ENCODE measurements around the gene RPS6KA2. TPM values are rescaled to one million over a fixed set of nuclear protein-coding genes. Genes with fewer than 3 reads are reported as not detected.

Gene RPS6KA2
- total RNA-seq, 1 experiment from 2014 or later = 7.2 TPM

- Histone ChIP-seq H4K20me1 (ENCODE audit: insufficient read depth, low read depth, low read length) (no peaks in the 10 kb centered on the region), H3K27me3 (ENCODE audit: low read length) (no peaks in the 10 kb centered on the region), H3K36me3 (ENCODE audit: insufficient read depth, low read length) (no peaks in the 10 kb centered on the region), H3K4me3 (ENCODE audit: low read length) (no peak overlapping the region), H3K27ac (ENCODE audit: low read length) (no peak overlapping the region), H3K79me2 (ENCODE audit: low read length) (no peaks in the 10 kb centered on the region), H3K9ac (ENCODE audit: low read length) (no peak overlapping the region), H2AFZ (ENCODE audit: low read length) (no peak overlapping the region), H3K9me3 (ENCODE audit: low read length) (no peaks in the 10 kb centered on the region), H3K4me1 (ENCODE audit: low read length) (peaks cover 8% of the 10 kb centered on the region), H3K4me2 (ENCODE audit: low read depth, low read length, poor library complexity, severe bottlenecking) (no peak overlapping the region), H3K9me2 (replicated peaks; ENCODE audit: insufficient read depth, low read length) (no peaks in the 10 kb centered on the region)
- no peak for DNase-seq
Observed at GRCh38 chr6:166422201-166422940, 204.7 kb downstream of the RPS6KA2 start.

GRCh38 chr6:166420351-166420750 is 206.7 kb downstream of the RPS6KA2 start:
- no peak overlapping the region for H3K9ac ChIP-seq (ENCODE audit: low read length)
- H3K4me2 ChIP-seq (ENCODE audit: low read depth, low read length, poor library complexity, severe bottlenecking) = no peak overlapping the region
- H3K9me2 ChIP-seq (replicated peaks; ENCODE audit: insufficient read depth, low read length) = no peaks in the 10 kb centered on the region
- H3K79me2 ChIP-seq (ENCODE audit: low read length) = no peaks in the 10 kb centered on the region
- no peaks in the 10 kb centered on the region for H3K9me3 ChIP-seq (ENCODE audit: low read length)
- peaks cover 8% of the 10 kb centered on the region for H3K4me1 ChIP-seq (ENCODE audit: low read length)
- no peak overlapping the region for H3K4me3 ChIP-seq (ENCODE audit: low read length)
- H3K36me3 ChIP-seq (ENCODE audit: insufficient read depth, low read length) = no peaks in the 10 kb centered on the region; the same call in 1 of the 2 replicates
- DNase-seq = no peak
- H3K27ac ChIP-seq (ENCODE audit: low read length) = no peak overlapping the region
- H2AFZ ChIP-seq (ENCODE audit: low read length) = no peak overlapping the region
- H4K20me1 ChIP-seq (ENCODE audit: insufficient read depth, low read depth, low read length) = no peaks in the 10 kb centered on the region
- H3K27me3 ChIP-seq (ENCODE audit: low read length) = no peaks in the 10 kb centered on the region

GRCh38 chr6:166419717-166420116 is 207.3 kb downstream of the RPS6KA2 start:
- Histone ChIP-seq H3K9me3 (ENCODE audit: low read length) (no peaks in the 10 kb centered on the region), H3K9ac (ENCODE audit: low read length) (no peak overlapping the region), H4K20me1 (ENCODE audit: insufficient read depth, low read depth, low read length) (no peaks in the 10 kb centered on the region), H3K27ac (ENCODE audit: low read length) (no peak overlapping the region), H3K4me3 (ENCODE audit: low read length) (no peak overlapping the region), H2AFZ (ENCODE audit: low read length) (no peak overlapping the region), H3K4me2 (ENCODE audit: low read depth, low read length, poor library complexity, severe bottlenecking) (no peak overlapping the region), H3K36me3 (ENCODE audit: insufficient read depth, low read length) (no peaks in the 10 kb centered on the region; the same call in 1 of the 2 replicates), H3K4me1 (ENCODE audit: low read length) (peaks cover 8% of the 10 kb centered on the region), H3K79me2 (ENCODE audit: low read length) (no peaks in the 10 kb centered on the region), H3K27me3 (ENCODE audit: low read length) (no peaks in the 10 kb centered on the region), H3K9me2 (replicated peaks; ENCODE audit: insufficient read depth, low read length) (no peaks in the 10 kb centered on the region)
- no peak for DNase-seq

- Histone ChIP-seq H3K79me2 (ENCODE audit: low read length) (no peaks in the 10 kb centered on the region), H3K27me3 (ENCODE audit: low read length) (no peaks in the 10 kb centered on the region), H4K20me1 (ENCODE audit: insufficient read depth, low read depth, low read length) (no peaks in the 10 kb centered on the region), H3K27ac (ENCODE audit: low read length) (no peak overlapping the region), H3K36me3 (ENCODE audit: insufficient read depth, low read length) (no peaks in the 10 kb centered on the region; the same call in 1 of the 2 replicates), H3K4me1 (ENCODE audit: low read length) (peaks cover 8% of the 10 kb centered on the region), H3K9ac (ENCODE audit: low read length) (no peak overlapping the region), H2AFZ (ENCODE audit: low read length) (no peak overlapping the region), H3K4me3 (ENCODE audit: low read length) (no peak overlapping the region), H3K9me2 (replicated peaks; ENCODE audit: insufficient read depth, low read length) (no peaks in the 10 kb centered on the region), H3K4me2 (ENCODE audit: low read depth, low read length, poor library complexity, severe bottlenecking) (no peak overlapping the region), H3K9me3 (ENCODE audit: low read length) (no peaks in the 10 kb centered on the region)
- DNase-seq = no peak
Observed at GRCh38 chr6:166419286-166419685, 207.8 kb downstream of the RPS6KA2 start.

GRCh38 chr6:166418691-166419143 is 208.3 kb downstream of the RPS6KA2 start:
- Histone ChIP-seq H3K9ac (ENCODE audit: low read length) (no peak overlapping the region), H4K20me1 (ENCODE audit: insufficient read depth, low read depth, low read length) (no peaks in the 10 kb centered on the region), H3K9me2 (replicated peaks; ENCODE audit: insufficient read depth, low read length) (no peaks in the 10 kb centered on the region), H2AFZ (ENCODE audit: low read length) (no peak overlapping the region), H3K27ac (ENCODE audit: low read length) (no peak overlapping the region), H3K4me2 (ENCODE audit: low read depth, low read length, poor library complexity, severe bottlenecking) (no peak overlapping the region), H3K4me1 (ENCODE audit: low read length) (peaks cover 8% of the 10 kb centered on the region), H3K4me3 (ENCODE audit: low read length) (no peak overlapping the region), H3K27me3 (ENCODE audit: low read length) (no peaks in the 10 kb centered on the region), H3K9me3 (ENCODE audit: low read length) (no peaks in the 10 kb centered on the region), H3K79me2 (ENCODE audit: low read length) (no peaks in the 10 kb centered on the region), H3K36me3 (ENCODE audit: insufficient read depth, low read length) (no peaks in the 10 kb centered on the region; the same call in 1 of the 2 replicates)
- DNase-seq = no peak

GRCh38 chr6:166417285-166417691 is 209.8 kb downstream of the RPS6KA2 start:
- no peak for DNase-seq

GRCh38 chr6:166415833-166416347 is 211.2 kb downstream of the RPS6KA2 start:
- H3K27me3 ChIP-seq (ENCODE audit: low read length) = no peaks in the 10 kb centered on the region
- H3K9ac ChIP-seq (ENCODE audit: low read length) = no peak overlapping the region
- H4K20me1 ChIP-seq (ENCODE audit: insufficient read depth, low read depth, low read length) = no peaks in the 10 kb centered on the region
- no peak for DNase-seq
- no peak overlapping the region for H3K4me3 ChIP-seq (ENCODE audit: low read length)
- peaks cover 1% of the 10 kb centered on the region; the same call in 1 of the 2 replicates for H3K4me1 ChIP-seq (ENCODE audit: low read length)
- no peaks in the 10 kb centered on the region for H3K9me3 ChIP-seq (ENCODE audit: low read length)
- H3K4me2 ChIP-seq (ENCODE audit: low read depth, low read length, poor library complexity, severe bottlenecking) = no peak overlapping the region
- H3K79me2 ChIP-seq (ENCODE audit: low read length) = no peaks in the 10 kb centered on the region
- no peak overlapping the region for H3K27ac ChIP-seq (ENCODE audit: low read length)
- no peaks in the 10 kb centered on the region for H3K9me2 ChIP-seq (replicated peaks; ENCODE audit: insufficient read depth, low read length)
- no peak overlapping the region for H2AFZ ChIP-seq (ENCODE audit: low read length)
- no peaks in the 10 kb centered on the region; the same call in 1 of the 2 replicates for H3K36me3 ChIP-seq (ENCODE audit: insufficient read depth, low read length)

More at GRCh38 chr6:166417285-166417691, 209.8 kb downstream of the RPS6KA2 start:
- H3K9me2 ChIP-seq (replicated peaks; ENCODE audit: insufficient read depth, low read length) = no peaks in the 10 kb centered on the region
- H3K36me3 ChIP-seq (ENCODE audit: insufficient read depth, low read length) = no peaks in the 10 kb centered on the region; the same call in 1 of the 2 replicates
- H3K9ac ChIP-seq (ENCODE audit: low read length) = no peak overlapping the region
- no peaks in the 10 kb centered on the region for H4K20me1 ChIP-seq (ENCODE audit: insufficient read depth, low read depth, low read length)
- H3K4me3 ChIP-seq (ENCODE audit: low read length) = no peak overlapping the region
- peaks cover 8% of the 10 kb centered on the region for H3K4me1 ChIP-seq (ENCODE audit: low read length)
- H3K79me2 ChIP-seq (ENCODE audit: low read length) = no peaks in the 10 kb centered on the region
- no peaks in the 10 kb centered on the region for H3K9me3 ChIP-seq (ENCODE audit: low read length)
- no peak overlapping the region for H3K27ac ChIP-seq (ENCODE audit: low read length)
- no peaks in the 10 kb centered on the region for H3K27me3 ChIP-seq (ENCODE audit: low read length)
- H3K4me2 ChIP-seq (ENCODE audit: low read depth, low read length, poor library complexity, severe bottlenecking) = no peak overlapping the region
- H2AFZ ChIP-seq (ENCODE audit: low read length) = no peak overlapping the region

GRCh38 chr6:166415306-166415705 is 211.7 kb downstream of the RPS6KA2 start:
- Histone ChIP-seq H3K79me2 (ENCODE audit: low read length) (no peaks in the 10 kb centered on the region), H3K27me3 (ENCODE audit: low read length) (no peaks in the 10 kb centered on the region), H3K9ac (ENCODE audit: low read length) (no peak overlapping the region), H4K20me1 (ENCODE audit: insufficient read depth, low read depth, low read length) (no peaks in the 10 kb centered on the region), H3K27ac (ENCODE audit: low read length) (no peak overlapping the region), H3K36me3 (ENCODE audit: insufficient read depth, low read length) (no peaks in the 10 kb centered on the region; the same call in 1 of the 2 replicates), H3K9me2 (replicated peaks; ENCODE audit: insufficient read depth, low read length) (no peaks in the 10 kb centered on the region), H3K4me2 (ENCODE audit: low read depth, low read length, poor library complexity, severe bottlenecking) (no peak overlapping the region), H3K9me3 (ENCODE audit: low read length) (no peaks in the 10 kb centered on the region), H3K4me1 (ENCODE audit: low read length) (no peaks in the 10 kb centered on the region), H3K4me3 (ENCODE audit: low read length) (no peak overlapping the region), H2AFZ (ENCODE audit: low read length) (no peak overlapping the region)
- no peak for DNase-seq
